ENCODE measurements around the gene C19orf38.

C19orf38 gene

GRCh38 chr19:10892256-10892655 lies 44.0 kb downstream of the C19orf38 start:
- no peak overlapping the region for H3K4me3 ChIP-seq (ENCODE audit: low read length)
- DNase-seq (ENCODE audit: low read depth, low spot score): no peak

GRCh38 chr19:10894911-10895213 lies 46.6 kb downstream of the C19orf38 start:
- no peak overlapping the region for H3K4me3 ChIP-seq (ENCODE audit: low read length)
- no peak for DNase-seq (ENCODE audit: low read depth, low spot score)

GRCh38 chr19:10895363-10895762 lies 47.1 kb downstream of the C19orf38 start:
- no peak overlapping the region for H3K4me3 ChIP-seq (ENCODE audit: low read length)
- DNase-seq (ENCODE audit: low read depth, low spot score): no peak

- DNase-seq (ENCODE audit: low read depth, low spot score): no peak
- no peak overlapping the region for H3K4me3 ChIP-seq (ENCODE audit: low read length)
Measured at GRCh38 chr19:10895920-10896319, 47.7 kb downstream of the C19orf38 start.

- no peak for DNase-seq (ENCODE audit: low read depth, low spot score)
Measured at GRCh38 chr19:10896851-10897526, 48.8 kb downstream of the C19orf38 start.

GRCh38 chr19:10898633-10899032 lies 50.4 kb downstream of the C19orf38 start:
- H3K4me3 ChIP-seq (ENCODE audit: low read length): no peak overlapping the region
- no peak for DNase-seq (ENCODE audit: low read depth, low spot score)

More at GRCh38 chr19:10896851-10897526, 48.8 kb downstream of the C19orf38 start:
- no peak overlapping the region for H3K4me3 ChIP-seq (ENCODE audit: low read length)

GRCh38 chr19:10899151-10899653 lies 51.0 kb downstream of the C19orf38 start:
- no peak overlapping the region for H3K4me3 ChIP-seq (ENCODE audit: low read length)
- no peak for DNase-seq (ENCODE audit: low read depth, low spot score)

- no peak overlapping the region for H3K4me3 ChIP-seq (ENCODE audit: low read length)
- no peak for DNase-seq (ENCODE audit: low read depth, low spot score)
Measured at GRCh38 chr19:10907925-10908324, 59.7 kb downstream of the C19orf38 start.

GRCh38 chr19:10908380-10908960 lies 60.3 kb downstream of the C19orf38 start:
- DNase-seq (ENCODE audit: low read depth, low spot score): no peak
- no peak overlapping the region for H3K4me3 ChIP-seq (ENCODE audit: low read length)

- no peak for DNase-seq (ENCODE audit: low read depth, low spot score)
- no peak overlapping the region for H3K4me3 ChIP-seq (ENCODE audit: low read length)
Measured at GRCh38 chr19:10911579-10912363, 63.6 kb downstream of the C19orf38 start.

- DNase-seq (ENCODE audit: low read depth, low spot score): no peak
- H3K4me3 ChIP-seq (ENCODE audit: low read length): no peak overlapping the region
Measured at GRCh38 chr19:10912619-10913018, 64.4 kb downstream of the C19orf38 start.

GRCh38 chr19:10913716-10914340 lies 65.6 kb downstream of the C19orf38 start:
- H3K4me3 ChIP-seq (ENCODE audit: low read length): no peak overlapping the region
- no peak for DNase-seq (ENCODE audit: low read depth, low spot score)

- H3K4me3 ChIP-seq (ENCODE audit: low read length): no peak overlapping the region
- DNase-seq (ENCODE audit: low read depth, low spot score): no peak
Measured at GRCh38 chr19:10915130-10916091, 67.2 kb downstream of the C19orf38 start.

GRCh38 chr19:10916602-10917001 lies 68.4 kb downstream of the C19orf38 start:
- DNase-seq (ENCODE audit: low read depth, low spot score): no peak
- no peak overlapping the region for H3K4me3 ChIP-seq (ENCODE audit: low read length)

GRCh38 chr19:10918359-10918758 lies 70.1 kb downstream of the C19orf38 start:
- DNase-seq (ENCODE audit: low read depth, low spot score): no peak
- H3K4me3 ChIP-seq (ENCODE audit: low read length): no peak overlapping the region

Data from Jurkat, Clone E6-1 (cell line).